PC-9 (cell line): ENCODE measurements around the gene PDPK1. TPM values are rescaled to one million over a fixed set of nuclear protein-coding genes. Genes with fewer than 3 reads are reported as not detected.
A peak's percentile ranks its signal among the peaks of the same experiment; 100 is the strongest.

Source experiments
- BruUV-seq: library from RNA; stranded (reverse); fragments of 400-500 nt; replicated peaks from 2 replicates; lab custom pipeline; 2021; lab: Mats Ljungman, UMichigan
- CTCF ChIA-PET: fragments of 300-600 bp; sonication (Branson Sonifier 250); formaldehyde crosslinking; loops from one replicate; lab custom pipeline; 2022; ENCODE audit warnings: antibody characterized with exemption; lab: Charles Lee
- POLR2A ChIA-PET: fragments of 300-600 bp; sonication (Branson Sonifier 250); formaldehyde crosslinking; loops from one replicate; lab custom pipeline; 2022; ENCODE audit warnings: antibody characterized with exemption; ENCODE audit not compliant: unreplicated experiment; lab: Charles Lee
- DNase-seq, 2 experiments: peaks; one replicate each; pipeline versions ENCODE4 v3.0.0 to v3.0.0-alpha.2; 2015 to 2022; ENCODE audit warnings: mixed read lengths in 1 of 2
- H2AFZ ChIP-seq: fragments of 200-600 bp; sonication (generic); 2 replicates; pipeline ENCODE4 v1.8.1; 2017; ENCODE audit warnings: antibody characterized with exemption
- H3F3A ChIP-seq: fragments of 200-600 bp; sonication (generic); 2 replicates; pipeline ENCODE4 v1.8.1; 2017; ENCODE audit warnings: antibody characterized with exemption, mild to moderate bottlenecking, low read depth; ENCODE audit not compliant: insufficient read depth
- H3K27ac ChIP-seq: fragments of 200-600 bp; sonication (generic); 2 replicates; pipeline ENCODE4 v1.6.1; 2016; ENCODE audit warnings: mixed run types
- H3K27me3 ChIP-seq: fragments of 200-600 bp; sonication (generic); 2 replicates; pipeline ENCODE4 v1.6.1; 2016; ENCODE audit warnings: low read depth, mixed run types; ENCODE audit not compliant: insufficient read depth
- H3K36me3 ChIP-seq: fragments of 200-600 bp; sonication (generic); 2 replicates; pipeline ENCODE4 v1.6.1; 2016; ENCODE audit warnings: low read depth, mixed run types
- H3K4me1 ChIP-seq: fragments of 200-600 bp; sonication (generic); replicated peaks from 2 replicates; pipeline ENCODE4 v1.6.1; 2016; ENCODE audit warnings: mixed run types; ENCODE audit not compliant: insufficient read depth
- H3K4me2 ChIP-seq: fragments of 200-600 bp; sonication (generic); 2 replicates; pipeline ENCODE4 v1.6.1; 2017; ENCODE audit warnings: mixed run types
- H3K4me3 ChIP-seq: fragments of 200-600 bp; sonication (generic); 2 replicates; pipeline ENCODE4 v1.6.1; 2016; ENCODE audit warnings: mixed run types
- H3K79me2 ChIP-seq: fragments of 200-600 bp; sonication (generic); 2 replicates; pipeline ENCODE4 v1.6.1; 2017; ENCODE audit warnings: low read depth, mixed run types
- H3K9me2 ChIP-seq: fragments of 200-600 bp; sonication (generic); 2 replicates; pipeline ENCODE4 v1.8.1; 2017; ENCODE audit warnings: mild to moderate bottlenecking; ENCODE audit not compliant: insufficient read depth
- H3K9me3 ChIP-seq: fragments of 200-600 bp; sonication (generic); 2 replicates; pipeline ENCODE4 v1.8.1; 2016; ENCODE audit warnings: low read depth; ENCODE audit not compliant: insufficient read depth
- H4K20me1 ChIP-seq: fragments of 200-600 bp; sonication (generic); 2 replicates; pipeline ENCODE4 v1.8.1; 2017; ENCODE audit not compliant: insufficient read depth
- EZH2 ChIP-seq: fragments of 200-600 bp; sonication (generic); IDR thresholded peaks from 2 replicates; pipeline ENCODE4 v1.8.0; 2017; ENCODE audit warnings: antibody characterized with exemption, low read depth
- intact Hi-C: fragments of 100-400 bp; cut with micrococcal nuclease; formaldehyde crosslinking; loops from one replicate; pipeline ENCODE4 v1.10.0; 2022; ENCODE audit not compliant: unreplicated experiment
- total RNA-seq: library from RNA; stranded (reverse); gene quantifications from 2 replicates; pipeline ENCODE4 v1.2.3, GENCODE V29; 2021
- TF ChIP-seq, protein P1 (sequence below): fragments of 200-600 bp; sonication (generic); conservative IDR thresholded peaks from 2 replicates; pipeline ENCODE4 v1.6.1; 2017; ENCODE audit warnings: mixed run types, antibody characterized with exemption, mild to moderate bottlenecking, moderate library complexity

Gene PDPK1
- total RNA-seq, 1 experiment from 2014 or later = 46.8 TPM

DNA sequence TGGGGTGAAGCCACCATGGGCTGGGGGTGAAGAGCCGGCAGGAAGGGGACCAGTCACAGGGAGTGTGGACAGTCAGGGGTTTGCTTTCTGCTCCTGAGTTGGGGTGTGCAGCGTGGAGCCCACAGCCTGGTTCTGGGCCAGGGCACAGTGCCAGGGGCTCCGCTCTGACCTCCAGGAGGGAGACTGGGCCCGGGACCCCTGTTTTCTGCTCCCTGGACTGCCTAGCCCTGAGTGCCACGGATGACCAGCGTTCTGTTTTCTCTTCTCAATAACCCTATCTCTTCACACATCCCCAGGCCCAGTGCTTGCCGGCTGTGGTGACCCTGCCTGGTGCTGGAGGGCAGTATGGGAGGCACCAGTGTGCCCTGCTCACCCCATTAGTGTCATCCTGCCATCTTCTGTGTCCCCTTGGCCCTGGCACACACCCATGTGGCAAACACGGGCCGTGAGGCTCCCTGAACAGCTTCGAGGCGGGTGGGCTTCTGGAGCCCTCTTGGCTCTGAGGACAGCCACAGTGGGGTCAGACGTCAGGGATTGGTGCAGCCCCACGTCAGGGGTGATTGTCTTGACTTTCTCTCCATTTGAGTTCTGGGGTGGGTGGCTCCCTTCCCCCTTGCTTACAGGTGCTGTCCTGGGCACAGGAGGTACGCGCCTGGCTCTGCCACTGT is 7.7 kb upstream of the PDPK1 start:
- Histone ChIP-seq H3K36me3 (no peaks in the 10 kb centered on the region), H3K4me3 (no peak overlapping the region), H3K27me3 (no peaks in the 10 kb centered on the region), H3F3A (peaks cover 17% of the 10 kb centered on the region; the same call in 1 of the 2 replicates), H3K9me3 (no peaks in the 10 kb centered on the region), H2AFZ (no peak overlapping the region), H3K79me2 (no peaks in the 10 kb centered on the region), H3K9me2 (no peaks in the 10 kb centered on the region), H3K4me2 (no peak overlapping the region), H3K4me1 (peaks cover 10% of the 10 kb centered on the region; the same call in 1 of the 2 replicates), H3K27ac (no peak overlapping the region), H4K20me1 (no peaks in the 10 kb centered on the region)
- TF ChIP-seq, protein P1, sequence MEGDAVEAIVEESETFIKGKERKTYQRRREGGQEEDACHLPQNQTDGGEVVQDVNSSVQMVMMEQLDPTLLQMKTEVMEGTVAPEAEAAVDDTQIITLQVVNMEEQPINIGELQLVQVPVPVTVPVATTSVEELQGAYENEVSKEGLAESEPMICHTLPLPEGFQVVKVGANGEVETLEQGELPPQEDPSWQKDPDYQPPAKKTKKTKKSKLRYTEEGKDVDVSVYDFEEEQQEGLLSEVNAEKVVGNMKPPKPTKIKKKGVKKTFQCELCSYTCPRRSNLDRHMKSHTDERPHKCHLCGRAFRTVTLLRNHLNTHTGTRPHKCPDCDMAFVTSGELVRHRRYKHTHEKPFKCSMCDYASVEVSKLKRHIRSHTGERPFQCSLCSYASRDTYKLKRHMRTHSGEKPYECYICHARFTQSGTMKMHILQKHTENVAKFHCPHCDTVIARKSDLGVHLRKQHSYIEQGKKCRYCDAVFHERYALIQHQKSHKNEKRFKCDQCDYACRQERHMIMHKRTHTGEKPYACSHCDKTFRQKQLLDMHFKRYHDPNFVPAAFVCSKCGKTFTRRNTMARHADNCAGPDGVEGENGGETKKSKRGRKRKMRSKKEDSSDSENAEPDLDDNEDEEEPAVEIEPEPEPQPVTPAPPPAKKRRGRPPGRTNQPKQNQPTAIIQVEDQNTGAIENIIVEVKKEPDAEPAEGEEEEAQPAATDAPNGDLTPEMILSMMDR = no peak
- TF ChIP-seq EZH2 = no peak
- POLR2A ChIA-PET = interaction anchor here (0.6 kb wide), 1 partner anchor 312 kb away, joined by 3 read pairs; no protein-coding TSS in a partner anchor
- no TSS peak for BruUV-seq
- CTCF ChIA-PET = no interaction called here
- no peak for DNase-seq
- intact Hi-C loops = no loop called here

DNA sequence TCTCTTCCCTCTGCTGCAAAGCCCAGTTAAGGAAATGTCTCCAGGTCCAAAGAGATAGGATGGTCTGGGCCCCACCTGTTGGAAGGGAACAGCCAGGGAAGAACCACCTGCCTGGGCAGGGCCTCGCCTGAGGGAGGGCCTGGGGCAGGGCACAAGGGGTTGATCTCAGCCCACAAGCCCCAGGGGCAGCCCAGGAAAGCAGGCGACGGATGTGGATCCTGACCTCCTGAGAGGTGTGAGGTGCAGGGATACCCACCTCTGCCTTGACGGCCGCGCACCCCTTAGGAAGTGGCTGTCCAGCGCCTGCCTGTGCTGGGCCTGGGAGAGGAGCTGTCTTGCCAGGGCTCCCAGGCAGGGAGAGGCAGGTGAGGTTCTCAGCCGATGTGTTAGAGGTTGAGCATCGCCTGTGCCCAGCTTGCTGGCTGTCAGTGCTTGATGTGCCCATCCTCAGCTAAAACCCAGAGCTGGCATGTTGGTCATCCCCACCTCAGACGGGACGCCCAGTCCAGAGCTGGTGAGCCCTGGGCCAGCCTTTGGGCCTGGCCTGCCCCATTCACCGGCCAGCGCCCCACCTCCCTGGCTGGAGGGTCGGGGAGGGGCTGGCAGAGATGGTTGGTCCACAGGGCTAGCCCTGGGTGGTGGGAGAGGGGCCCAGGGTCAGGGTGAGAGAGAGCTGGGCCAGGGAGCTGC is 7.0 kb upstream of the PDPK1 start:
- H2AFZ ChIP-seq = no peak overlapping the region
- H3F3A ChIP-seq = peaks cover 19% of the 10 kb centered on the region; the same call in 1 of the 2 replicates
- H3K4me2 ChIP-seq = peak overlapping the region; percentile 85; the same call in 1 of the 2 replicates
- intact Hi-C loops = no loop called here
- TF ChIP-seq EZH2 = no peak
- TF ChIP-seq, protein P1 = no peak
- CTCF ChIA-PET = interaction anchor here (0.6 kb wide), 1 partner anchor 52 kb away, joined by 4 read pairs; no protein-coding TSS in a partner anchor
- H3K4me3 ChIP-seq = no peak overlapping the region
- H3K4me1 ChIP-seq = peaks cover 10% of the 10 kb centered on the region; the same call in 1 of the 2 replicates
- H4K20me1 ChIP-seq = no peaks in the 10 kb centered on the region
- H3K79me2 ChIP-seq = no peaks in the 10 kb centered on the region
- H3K27ac ChIP-seq = peak overlapping the region; percentile 38; the same call in 1 of the 2 replicates
- no peak for DNase-seq
- no TSS peak for BruUV-seq
- H3K9me3 ChIP-seq = no peaks in the 10 kb centered on the region
- POLR2A ChIA-PET = interaction anchor here (0.6 to 0.7 kb wide), 3 partner anchors 8 to 748 kb away, joined by 3 to 16 read pairs (median 5); partner anchors contain the start of genes NUBP2 and SPSB3
- H3K36me3 ChIP-seq = no peaks in the 10 kb centered on the region
- no peaks in the 10 kb centered on the region for H3K9me2 ChIP-seq
- H3K27me3 ChIP-seq = no peaks in the 10 kb centered on the region

DNA sequence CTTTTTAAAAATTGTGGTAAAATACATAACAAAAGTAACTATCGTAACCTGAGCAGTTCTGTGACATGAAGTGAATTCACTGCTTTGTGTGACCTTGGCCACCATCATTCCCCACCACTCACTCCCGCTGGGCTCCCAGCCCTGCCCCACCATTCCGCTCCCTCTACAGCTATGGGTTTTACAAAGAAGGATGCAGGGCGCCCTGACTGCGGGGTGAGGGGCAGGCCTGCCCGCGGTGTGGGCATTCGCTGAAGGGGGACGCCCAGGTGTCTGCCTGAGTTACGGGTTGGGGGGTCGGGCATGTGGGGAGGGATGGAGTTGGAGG is 6.5 kb upstream of the PDPK1 start, which contains the start of gene CEMP1:
Gene CEMP1, minus strand, starts transcription at position 38 of the 325 bp plus-strand sequence. CDS start 335 bp downstream, outside the sequence.
- ChIA-PET POLR2A (interaction anchor here (0.6 to 0.7 kb wide), 2 partner anchors 8 to 749 kb away, joined by 5 to 16 read pairs; partner anchors contain the start of genes NUBP2 and SPSB3), CTCF (interaction anchor here (0.6 kb wide), 1 partner anchor 52 kb away, joined by 4 read pairs; no protein-coding TSS in a partner anchor)
- TF ChIP-seq EZH2 = no peak
- TF ChIP-seq, protein P1 = no peak
- no peaks in the 10 kb centered on the region for H3K36me3 ChIP-seq
- intact Hi-C loops = no loop called here
- TSS peak; percentile 74 for BruUV-seq
- H3K9me2 ChIP-seq = no peaks in the 10 kb centered on the region
- peak within 1 kb of the TSS; percentile 83 for H2AFZ ChIP-seq
- DNase-seq = no peak
- no peaks in the 10 kb centered on the region for H3K9me3 ChIP-seq
- no peaks in the 10 kb centered on the region for H4K20me1 ChIP-seq
- H3K4me2 ChIP-seq = peak within 1 kb of the TSS; percentile 85
- no peaks in the 10 kb centered on the region for H3K27me3 ChIP-seq
- H3K4me3 ChIP-seq = peak within 1 kb of the TSS; percentile 57
- peak within 1 kb of the TSS; percentile 38 for H3K27ac ChIP-seq
- peaks cover 22% of the 10 kb centered on the region; the same call in 1 of the 2 replicates for H3F3A ChIP-seq
- H3K4me1 ChIP-seq = peaks cover 15% of the 10 kb centered on the region; the same call in 1 of the 2 replicates
- no peaks in the 10 kb centered on the region for H3K79me2 ChIP-seq
